SK-N-SH (cell line): ENCODE data around the gene KRTAP10-10. TPM values are rescaled to one million over a fixed set of nuclear protein-coding genes. Genes with fewer than 3 reads are reported as not detected.

ENCODE experiments used
- CTCF ChIA-PET: fragments of 300-600, 350-600 bp; formaldehyde crosslinking; extraction: SDS; loops from one replicate; lab custom pipeline; 2021; lab: Yijun Ruan, JAX
- POLR2A ChIA-PET: fragments of 350-600 bp; sonication (Branson Sonifier 250); formaldehyde crosslinking; extraction: SDS; loops from one replicate; lab custom pipeline; 2020; ENCODE audit warnings: antibody characterized with exemption, inconsistent platforms; lab: Yijun Ruan, JAX
- DNase-seq: peaks from one replicate; pipeline ENCODE4 v3.0.0; 2012
- H2AFZ ChIP-seq: fragments of 200-600 bp; sonication (generic); 2 replicates; pipeline ENCODE4 v1.8.1; 2016; ENCODE audit warnings: antibody characterized with exemption, mild to moderate bottlenecking, low read depth
- H3F3A ChIP-seq: fragments of 200-600 bp; sonication (generic); replicated peaks from 2 replicates; pipeline ENCODE3; 2016; ENCODE audit warnings: antibody characterized with exemption, mild to moderate bottlenecking; ENCODE audit not compliant: insufficient read depth
- H3K27ac ChIP-seq, 2 experiments: fragments of 200-500 bp in 1 of 2; fragments of 200-600 bp in 1 of 2; sonication (Bioruptor generic) in 1 of 2; sonication (generic), shearing (Covaris generic) in 1 of 2; 2 replicates each; pipeline versions ENCODE4 v1.5.1 to v1.6.1; 2014 to 2016; ENCODE audit warnings: low read depth in 2 of 2, inconsistent platforms in 1 of 2, low read length in 1 of 2, mild to moderate bottlenecking in 1 of 2, mixed read lengths in 1 of 2
- H3K27me3 ChIP-seq: fragments of 200-600 bp; sonication (generic), shearing (Covaris generic); 2 replicates; pipeline ENCODE4 v1.6.1; 2016; ENCODE audit warnings: mixed run types; ENCODE audit not compliant: insufficient read depth
- H3K36me3 ChIP-seq, 2 experiments: fragments of 200-500 bp in 1 of 2; fragments of 200-600 bp in 1 of 2; sonication (Bioruptor generic) in 1 of 2; sonication (generic) in 1 of 2; replicated peaks in 1 of 2; 2 replicates each; pipeline versions ENCODE3 to v1.5.1; 2014 to 2016; ENCODE audit warnings: low read length in 1 of 2, mild to moderate bottlenecking in 1 of 2; ENCODE audit not compliant: insufficient read depth in 2 of 2, control insufficient read depth in 1 of 2
- H3K4me1 ChIP-seq, 2 experiments: fragments of 200-500 bp in 1 of 2; fragments of 200-600 bp in 1 of 2; sonication (Bioruptor generic) in 1 of 2; sonication (generic), shearing (Covaris generic) in 1 of 2; 2 replicates each; pipeline versions ENCODE4 v1.5.1 to v1.6.1; 2014 to 2016; ENCODE audit warnings: low read depth in 1 of 2, low read length in 1 of 2, mixed run types in 1 of 2; ENCODE audit not compliant: insufficient read depth in 2 of 2, control insufficient read depth in 1 of 2
- H3K4me2 ChIP-seq: fragments of 200-600 bp; sonication (generic), shearing (Covaris generic); 2 replicates; pipeline ENCODE4 v1.6.1; 2017; ENCODE audit warnings: mixed run types
- H3K4me3 ChIP-seq, 2 experiments: fragments of 200-500 bp in 1 of 2; fragments of 200-600 bp in 1 of 2; sonication (Bioruptor generic) in 1 of 2; sonication (generic), shearing (Covaris generic) in 1 of 2; 2 replicates each; pipeline versions ENCODE4 v1.5.1 to v1.8.1; 2014 to 2016; ENCODE audit warnings: low read depth in 2 of 2, inconsistent platforms in 1 of 2, low read length in 1 of 2, mild to moderate bottlenecking in 1 of 2, mixed read lengths in 1 of 2, moderate library complexity in 1 of 2
- H3K79me2 ChIP-seq: fragments of 200-600 bp; sonication (generic); 2 replicates; pipeline ENCODE4 v1.8.1; 2017; ENCODE audit warnings: mild to moderate bottlenecking; ENCODE audit not compliant: insufficient read depth
- H3K9ac ChIP-seq: fragments of 200-600 bp; sonication (generic); 2 replicates; pipeline ENCODE4 v1.6.1; 2017; ENCODE audit warnings: mixed run types
- H3K9me2 ChIP-seq: fragments of 200-600 bp; sonication (generic); 2 replicates; pipeline ENCODE4 v1.6.1; 2017; ENCODE audit warnings: mixed run types
- H3K9me3 ChIP-seq: fragments of 200-600 bp; sonication (generic); 2 replicates; pipeline ENCODE4 v1.6.1; 2017; ENCODE audit warnings: mixed run types, mild to moderate bottlenecking, moderate library complexity
- H4K20me1 ChIP-seq: fragments of 200-600 bp; sonication (generic); 2 replicates; pipeline ENCODE4 v1.6.1; 2017; ENCODE audit warnings: mild to moderate bottlenecking, mixed run types; ENCODE audit not compliant: insufficient read depth
- FOSL2 ChIP-seq: IDR thresholded peaks from 2 replicates; pipeline ENCODE4 v1.4.0; 2012; ENCODE audit warnings: low read depth, mild to moderate bottlenecking, moderate library complexity, borderline replicate concordance
- FOXM1 ChIP-seq: IDR thresholded peaks from 2 replicates; pipeline ENCODE4 v1.4.0; 2012; ENCODE audit warnings: low read depth, mild to moderate bottlenecking
- GABPA ChIP-seq: IDR thresholded peaks from 2 replicates; pipeline ENCODE4 v1.4.0; 2012; ENCODE audit warnings: low read depth, mild to moderate bottlenecking
- IRF3 ChIP-seq: fragments of 150-350 bp; IDR thresholded peaks from 2 replicates; pipeline ENCODE4 v1.6.1; 2016; ENCODE audit warnings: mild to moderate bottlenecking, low read depth, low read length
- JUND ChIP-seq: IDR thresholded peaks from 2 replicates; pipeline ENCODE4 v1.4.0; 2012
- MAX ChIP-seq: IDR thresholded peaks from 2 replicates; pipeline ENCODE4 v1.4.0; 2012; ENCODE audit warnings: low read depth
- NFIC ChIP-seq: IDR thresholded peaks from 2 replicates; pipeline ENCODE4 v1.4.0; 2012; ENCODE audit warnings: borderline replicate concordance
- RAD21 ChIP-seq: IDR thresholded peaks from 2 replicates; pipeline ENCODE4 v1.6.1; 2012; ENCODE audit warnings: mild to moderate bottlenecking, low read length
- RFX5 ChIP-seq: IDR thresholded peaks from 2 replicates; pipeline ENCODE4 v1.6.1; 2012; ENCODE audit warnings: mild to moderate bottlenecking, improper control_type of control experiment, low read length
- RXRA ChIP-seq: IDR thresholded peaks from 2 replicates; pipeline ENCODE4 v1.4.0; 2012; ENCODE audit warnings: low read depth, mild to moderate bottlenecking, borderline replicate concordance
- SMC3 ChIP-seq: IDR thresholded peaks from 2 replicates; pipeline ENCODE4 v1.6.1; 2012; ENCODE audit warnings: low read depth, low read length, improper control_type of control experiment
- TAF1 ChIP-seq: IDR thresholded peaks from 2 replicates; pipeline ENCODE4 v1.6.1; 2012; ENCODE audit warnings: low read depth, mild to moderate bottlenecking, low read length, moderate library complexity, borderline replicate concordance
- TCF12 ChIP-seq: IDR thresholded peaks from 2 replicates; pipeline ENCODE4 v1.4.0; 2012
- USF1 ChIP-seq: IDR thresholded peaks from 2 replicates; pipeline ENCODE4 v1.4.0; 2012; ENCODE audit warnings: low read depth, borderline replicate concordance
- ZBTB33 ChIP-seq: IDR thresholded peaks from 2 replicates; pipeline ENCODE4 v1.4.0; 2012; ENCODE audit warnings: low read depth, borderline replicate concordance
- WGBS: methylation state at CpG from one replicate; pipeline ENCODE4 v1.1.6; 2017; ENCODE audit warnings: low lambda C conversion rate; 5-methylcytosine and 5-hydroxymethylcytosine counted together
- polyA plus RNA-seq, 3 experiments: library from polyadenylated mRNA; depleted of rRNA; stranded (reverse); fragments of >200 nt; gene quantifications; 2 replicates each; pipeline ENCODE4 v1.2.3, GENCODE V29; 2012
- TF ChIP-seq, protein P1 (sequence below): IDR thresholded peaks from 2 replicates; pipeline ENCODE4; 2012

Gene KRTAP10-10
- polyA plus RNA-seq, 1 of the 3 experiments (the other 2 are of a cell fraction) = not detected

DNA sequence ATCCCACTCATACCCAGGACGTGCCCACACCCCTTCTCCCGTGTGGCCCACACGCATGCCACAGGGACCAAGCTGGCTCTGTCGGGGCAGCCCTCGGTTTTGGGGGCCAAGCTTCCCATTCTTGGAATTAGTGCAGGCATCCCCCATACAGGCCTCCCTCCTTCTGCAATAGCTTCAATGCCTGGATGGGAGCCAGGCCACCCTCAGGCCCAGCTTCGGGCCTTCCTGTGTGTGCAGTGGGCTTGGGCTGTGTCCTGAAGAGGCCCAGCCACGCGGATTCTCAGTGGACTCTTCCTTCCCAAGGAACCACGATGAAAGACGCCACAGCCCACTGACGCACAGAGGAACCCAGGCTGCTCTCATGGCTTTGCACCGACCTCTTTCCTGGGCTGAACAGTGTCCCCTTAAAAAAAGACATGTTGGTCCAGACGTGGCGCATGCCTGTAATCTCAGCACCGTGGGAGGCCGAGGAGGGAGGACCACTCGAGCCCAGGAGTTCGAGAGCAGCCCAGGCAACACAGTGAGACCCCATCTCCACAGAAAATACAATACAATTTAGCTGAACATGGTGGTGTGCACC is 12.5 kb downstream of the KRTAP10-10 start:
- no peak for DNase-seq
- ChIA-PET CTCF (interaction anchor here (1.9 kb wide), 1 partner anchor 12 kb away, joined by 4 read pairs; the partner anchor contains the start of gene KRTAP10-10), POLR2A (no interaction called here)
- no peaks in the 10 kb centered on the region for H3F3A ChIP-seq
- no peak overlapping the region for H3K9ac ChIP-seq
- no peaks in the 10 kb centered on the region for H3K4me1 ChIP-seq
- H3K79me2 ChIP-seq = no peaks in the 10 kb centered on the region
- no peak overlapping the region for H3K4me3 ChIP-seq
- H3K9me2 ChIP-seq = no peaks in the 10 kb centered on the region
- 0 out of 2 replicates have a peak, but pooled peaks cover under 1% of the 10 kb centered on the region for H3K9me3 ChIP-seq
- H3K4me2 ChIP-seq = no peak overlapping the region
- H3K27ac ChIP-seq = no peak overlapping the region
- peaks cover 62% of the 10 kb centered on the region for H3K27me3 ChIP-seq
- WGBS = 35% methylated on average over 17 of the region's 18 CpGs
- no peak overlapping the region for H2AFZ ChIP-seq
- H4K20me1 ChIP-seq = no peaks in the 10 kb centered on the region
- no peak for TF ChIP-seq RAD21
- TF ChIP-seq SMC3 = no peak
- TF ChIP-seq, protein P1, sequence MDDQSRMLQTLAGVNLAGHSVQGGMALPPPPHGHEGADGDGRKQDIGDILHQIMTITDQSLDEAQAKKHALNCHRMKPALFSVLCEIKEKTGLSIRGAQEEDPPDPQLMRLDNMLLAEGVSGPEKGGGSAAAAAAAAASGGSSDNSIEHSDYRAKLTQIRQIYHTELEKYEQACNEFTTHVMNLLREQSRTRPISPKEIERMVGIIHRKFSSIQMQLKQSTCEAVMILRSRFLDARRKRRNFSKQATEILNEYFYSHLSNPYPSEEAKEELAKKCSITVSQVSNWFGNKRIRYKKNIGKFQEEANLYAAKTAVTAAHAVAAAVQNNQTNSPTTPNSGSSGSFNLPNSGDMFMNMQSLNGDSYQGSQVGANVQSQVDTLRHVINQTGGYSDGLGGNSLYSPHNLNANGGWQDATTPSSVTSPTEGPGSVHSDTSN = no peak
- no peak for TF ChIP-seq GABPA
- TF ChIP-seq RXRA = no peak
- TF ChIP-seq TCF12 = no peak
- no peak for TF ChIP-seq TAF1
- TF ChIP-seq NFIC = no peak
- TF ChIP-seq FOSL2 = no peak
- TF ChIP-seq JUND = no peak
- TF ChIP-seq FOXM1 = no peak
- H3K36me3 ChIP-seq = no peaks in the 10 kb centered on the region

GRCh38 chr21:44650265-44650972 is 13.3 kb downstream of the KRTAP10-10 start:
- Histone ChIP-seq H3K27me3 (peaks cover 62% of the 10 kb centered on the region), H3F3A (no peaks in the 10 kb centered on the region), H3K9ac (no peak overlapping the region), H3K79me2 (no peaks in the 10 kb centered on the region), H3K27ac (no peak overlapping the region), H3K36me3 (no peaks in the 10 kb centered on the region), H3K9me3 (no peaks in the 10 kb centered on the region), H3K4me3 (no peak overlapping the region), H3K4me1 (no peaks in the 10 kb centered on the region), H3K4me2 (no peak overlapping the region), H4K20me1 (no peaks in the 10 kb centered on the region), H3K9me2 (no peaks in the 10 kb centered on the region), H2AFZ (no peak overlapping the region)
- POLR2A ChIA-PET = no interaction called here
- DNase-seq = no peak
- CTCF ChIA-PET = interaction anchor here (1.9 kb wide), 1 partner anchor 13 kb away, joined by 4 read pairs; the partner anchor contains the start of gene KRTAP10-10
- TF ChIP-seq RAD21 (no peak), MAX (no peak), USF1 (0 out of 2 replicates have a peak, but pooled peaks have one; percentile 34), ZBTB33 (no peak), RFX5 (no peak), IRF3 (no peak)
- WGBS = 27% methylated on average over 17 of the region's 20 CpGs
